Body of pancreas (tissue), 4 donors: ENCODE results near the gene ESPL1. TPM values are rescaled to one million over a fixed set of nuclear protein-coding genes. Genes with fewer than 3 reads are reported as not detected.

Source experiments
- ATAC-seq: fragments of 150-250 bp; one replicate; pipeline ENCODE4 v1.9.1; 2016
- DNase-seq, 4 donors: peaks; one replicate each; pipeline ENCODE4 v3.0.0-alpha.2; 2019
- H3K27ac ChIP-seq, 4 donors: fragments of 200-600 bp; sonication (generic); 1 replicate in 3 of 4; 2 replicates in 1 of 4; pipeline versions ENCODE4 v1.5.1 to v1.6.1; 2016 to 2019; ENCODE audit warnings: mild to moderate bottlenecking in 1 of 4, mixed read lengths in 1 of 4, moderate library complexity in 1 of 4
- H3K27me3 ChIP-seq, 2 donors: fragments of 200-600 bp; sonication (generic); one replicate each; pipeline ENCODE4 v1.6.0; 2016; ENCODE audit warnings: mild to moderate bottlenecking in 1 of 2
- H3K36me3 ChIP-seq, 2 donors: fragments of 200-600 bp; sonication (generic); replicated peaks in 1 of 2; 2 replicates each; pipeline ENCODE4 v1.5.1; 2016; ENCODE audit warnings: low read depth in 2 of 2; ENCODE audit not compliant: insufficient read depth in 1 of 2
- H3K4me1 ChIP-seq: fragments of 200-600 bp; sonication (generic); one replicate; pipeline ENCODE4 v1.6.0; 2016
- H3K4me3 ChIP-seq, 2 donors: fragments of 200-600 bp; sonication (generic); 1 replicate in 1 of 2; 2 replicates in 1 of 2; pipeline ENCODE4 v1.5.1; 2016 to 2019
- H3K9me3 ChIP-seq, 3 donors: fragments of 200-600 bp; sonication (generic); 1 replicate in 2 of 3; 2 replicates in 1 of 3; pipeline ENCODE4 v1.5.1; 2016
- CTCF ChIP-seq, 7 experiments: fragments of 450-650 bp in 4 of 7; fragments of 200-600 bp in 3 of 7; sonication (generic) in 3 of 7; IDR thresholded peaks; one replicate each; pipeline ENCODE4 v1.5.1; 2016 to 2019; ENCODE audit warnings: antibody characterized with exemption in 7 of 7
- POLR2A ChIP-seq, 3 donors: fragments of 450-650 bp; IDR thresholded peaks; one replicate each; pipeline ENCODE4 v1.6.1; 2016; ENCODE audit warnings: antibody characterized with exemption in 3 of 3, mild to moderate bottlenecking in 2 of 3
- WGBS, 2 donors: methylation state at CpG; one replicate each; pipeline ENCODE4 v1.1.5; 2017; 5-methylcytosine and 5-hydroxymethylcytosine counted together
- intact Hi-C: fragments of 100-400 bp; cut with DNase I; formaldehyde crosslinking; loops from one replicate; pipeline ENCODE4 v1.15.1; 2023
- total RNA-seq, 2 donors: library from RNA; depleted of rRNA; stranded (reverse); fragments of >200 nt; gene quantifications; one replicate each; pipeline ENCODE4 v1.1.0, GENCODE V29; 2016

The ESPL1 gene
- total RNA-seq, 2 donors from 2014 or later = not detected

GRCh38 chr12:53276511-53276910 lies 8.4 kb downstream of the ESPL1 start:
- Histone ChIP-seq H3K9me3 (no peaks in the 10 kb centered on the region), H3K36me3 (no peaks in the 10 kb centered on the region), H3K4me3 (no peak overlapping the region), H3K4me1 (no peaks in the 10 kb centered on the region), H3K27me3 (no peaks in the 10 kb centered on the region), H3K27ac (no peak overlapping the region)
- no peak for ATAC-seq
- WGBS, 2 donors = 95% methylated on average over 11 of the region's 11 CpGs; no CpG with 5 or more reads in 1 of the 2 donors
- intact Hi-C loops = no loop called here
- no peak for TF ChIP-seq POLR2A (IDR thresholded peaks at IDR 0.05)
- TF ChIP-seq CTCF (IDR thresholded peaks at IDR 0.05) = no peak
- DNase-seq = no peak

- H3K27me3 ChIP-seq = no peaks in the 10 kb centered on the region
- no peak overlapping the region for H3K27ac ChIP-seq
- no peak overlapping the region for H3K4me3 ChIP-seq
- WGBS, 2 donors = 78 to 89% methylated on average over 9 of the region's 9 CpGs
- TF ChIP-seq POLR2A (IDR thresholded peaks at IDR 0.05) (no peak), CTCF (IDR thresholded peaks at IDR 0.05) (no peak)
- H3K9me3 ChIP-seq = no peaks in the 10 kb centered on the region
- no peak for DNase-seq
- no peaks in the 10 kb centered on the region for H3K4me1 ChIP-seq
- ATAC-seq = no peak
- intact Hi-C loops = no loop called here
- H3K36me3 ChIP-seq = no peaks in the 10 kb centered on the region
Observed at GRCh38 chr12:53277981-53278380, 9.9 kb downstream of the ESPL1 start.

- H3K27me3 ChIP-seq = no peaks in the 10 kb centered on the region
- intact Hi-C loops = no loop called here
- no peaks in the 10 kb centered on the region for H3K4me1 ChIP-seq
- no peak for DNase-seq
- WGBS, 2 donors = 58 to 64% methylated on average over 2 to 3 of the region's 3 CpGs
- no peak overlapping the region for H3K27ac ChIP-seq
- H3K4me3 ChIP-seq = no peak overlapping the region
- ATAC-seq = no peak
- H3K36me3 ChIP-seq = no peaks in the 10 kb centered on the region
- H3K9me3 ChIP-seq = no peaks in the 10 kb centered on the region
- no peak for TF ChIP-seq CTCF (IDR thresholded peaks at IDR 0.05)
Observed at GRCh38 chr12:53279283-53279869, 11.3 kb downstream of the ESPL1 start.

GRCh38 chr12:53279888-53280498 lies 11.9 kb downstream of the ESPL1 start:
- 79 to 83% methylated on average over 9 of the region's 9 CpGs for WGBS, 2 donors
- H3K4me1 ChIP-seq = no peaks in the 10 kb centered on the region
- intact Hi-C loops = no loop called here
- TF ChIP-seq CTCF (IDR thresholded peaks at IDR 0.05) (no peak), POLR2A (IDR thresholded peaks at IDR 0.05) (no peak)
- H3K9me3 ChIP-seq = no peaks in the 10 kb centered on the region
- no peak overlapping the region for H3K27ac ChIP-seq
- H3K27me3 ChIP-seq = no peaks in the 10 kb centered on the region
- no peak for DNase-seq
- no peak for ATAC-seq
- H3K4me3 ChIP-seq = no peak overlapping the region
- no peaks in the 10 kb centered on the region for H3K36me3 ChIP-seq

GRCh38 chr12:53286448-53286847 lies 18.3 kb downstream of the ESPL1 start:
- Histone ChIP-seq H3K27ac (no peak overlapping the region), H3K36me3 (no peaks in the 10 kb centered on the region), H3K9me3 (no peaks in the 10 kb centered on the region), H3K4me3 (no peak overlapping the region), H3K27me3 (no peaks in the 10 kb centered on the region), H3K4me1 (no peaks in the 10 kb centered on the region)
- intact Hi-C loops = loop anchor here (5.0 kb wide), 1 partner anchor 74 kb away; no protein-coding TSS in a partner anchor
- ATAC-seq (no peak), DNase-seq (no peak)
- TF ChIP-seq CTCF (IDR thresholded peaks at IDR 0.05) (no peak), POLR2A (IDR thresholded peaks at IDR 0.05) (no peak)
- WGBS, 2 donors = 78 to 88% methylated on average over 6 to 9 of the region's 9 CpGs
